ENCODE results near the gene SH2D3A.
"Not testable (repeated sequence)": the region's sequence is repeated elsewhere in the genome, so short reads cannot be mapped to it uniquely, and the experiment has no call there.

GRCh38 chr19:6776045-6776444, 8.8 kb upstream of the SH2D3A start:
- TF ChIP-seq, protein P1, sequence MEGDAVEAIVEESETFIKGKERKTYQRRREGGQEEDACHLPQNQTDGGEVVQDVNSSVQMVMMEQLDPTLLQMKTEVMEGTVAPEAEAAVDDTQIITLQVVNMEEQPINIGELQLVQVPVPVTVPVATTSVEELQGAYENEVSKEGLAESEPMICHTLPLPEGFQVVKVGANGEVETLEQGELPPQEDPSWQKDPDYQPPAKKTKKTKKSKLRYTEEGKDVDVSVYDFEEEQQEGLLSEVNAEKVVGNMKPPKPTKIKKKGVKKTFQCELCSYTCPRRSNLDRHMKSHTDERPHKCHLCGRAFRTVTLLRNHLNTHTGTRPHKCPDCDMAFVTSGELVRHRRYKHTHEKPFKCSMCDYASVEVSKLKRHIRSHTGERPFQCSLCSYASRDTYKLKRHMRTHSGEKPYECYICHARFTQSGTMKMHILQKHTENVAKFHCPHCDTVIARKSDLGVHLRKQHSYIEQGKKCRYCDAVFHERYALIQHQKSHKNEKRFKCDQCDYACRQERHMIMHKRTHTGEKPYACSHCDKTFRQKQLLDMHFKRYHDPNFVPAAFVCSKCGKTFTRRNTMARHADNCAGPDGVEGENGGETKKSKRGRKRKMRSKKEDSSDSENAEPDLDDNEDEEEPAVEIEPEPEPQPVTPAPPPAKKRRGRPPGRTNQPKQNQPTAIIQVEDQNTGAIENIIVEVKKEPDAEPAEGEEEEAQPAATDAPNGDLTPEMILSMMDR (conservative IDR thresholded peaks at IDR 0.05; ENCODE audit: low read depth, low read length), result not testable (repeated sequence)
- TF ChIP-seq EZH2 (IDR thresholded peaks at IDR 0.05; ENCODE audit: borderline replicate concordance, low read depth, low read length, poor library complexity, severe bottlenecking), result not testable (repeated sequence)

Data from A673 (cell line).